ENCODE measurements around the gene DISC1.
A peak's percentile ranks its signal among the peaks of the same experiment; 100 is the strongest.

The DISC1 gene

GRCh38 chr1:231918239-231919015 is 291.8 kb downstream of the DISC1 start:
- H3K36me3 Mint-ChIP-seq (ENCODE audit: insufficient read depth) = peaks cover 1% of the 10 kb centered on the region
- no peaks in the 10 kb centered on the region for H3K9me3 Mint-ChIP-seq
- H3K4me1 Mint-ChIP-seq = peaks cover 61% of the 10 kb centered on the region
- DNase-seq (ENCODE audit: low spot score in 2 of 2) (no peak), ATAC-seq (replicated peaks; ENCODE audit: extremely low read depth, poor library complexity, severe bottlenecking) (peak; percentile 64)
- peak overlapping the region; percentile 60 for H3K4me3 Mint-ChIP-seq
- H3K27me3 Mint-ChIP-seq = peaks cover 3% of the 10 kb centered on the region
- peak overlapping the region; percentile 82 for H3K27ac Mint-ChIP-seq (ENCODE audit: low read depth)

GRCh38 chr1:231919239-231919885 is 292.8 kb downstream of the DISC1 start:
- peaks cover 1% of the 10 kb centered on the region for H3K36me3 Mint-ChIP-seq (ENCODE audit: insufficient read depth)
- ATAC-seq (replicated peaks; ENCODE audit: extremely low read depth, poor library complexity, severe bottlenecking) (no peak), DNase-seq (ENCODE audit: low spot score in 2 of 2) (no peak)
- no peaks in the 10 kb centered on the region for H3K9me3 Mint-ChIP-seq
- H3K27ac Mint-ChIP-seq (ENCODE audit: low read depth) = peak overlapping the region; percentile 82
- peaks cover 56% of the 10 kb centered on the region for H3K4me1 Mint-ChIP-seq
- H3K27me3 Mint-ChIP-seq = no peaks in the 10 kb centered on the region
- peak overlapping the region; percentile 60 for H3K4me3 Mint-ChIP-seq

DNA sequence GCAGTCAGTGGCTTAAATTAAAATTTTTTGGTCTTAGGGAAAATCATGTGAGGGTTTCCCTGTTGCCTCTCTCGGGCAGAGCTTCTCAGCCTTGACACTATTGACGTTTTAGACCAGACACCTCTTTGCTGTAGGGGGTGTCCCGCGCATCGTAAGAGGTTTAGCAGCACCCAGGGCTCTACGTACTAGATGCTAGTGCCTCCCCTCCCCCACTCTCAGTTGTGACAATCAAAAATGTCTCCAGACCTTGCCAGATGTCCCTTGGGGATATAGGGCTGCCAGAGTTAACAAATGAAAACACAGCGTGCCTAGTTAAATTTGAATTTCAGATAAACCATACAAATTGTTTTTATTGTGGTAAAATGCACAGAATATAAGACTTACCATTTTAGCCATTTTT is 293.3 kb downstream of the DISC1 start:
- peaks cover 52% of the 10 kb centered on the region for H3K4me1 Mint-ChIP-seq
- peaks cover 1% of the 10 kb centered on the region for H3K36me3 Mint-ChIP-seq (ENCODE audit: insufficient read depth)
- ATAC-seq (replicated peaks; ENCODE audit: extremely low read depth, poor library complexity, severe bottlenecking) = peak; percentile 68
- H3K9me3 Mint-ChIP-seq = no peaks in the 10 kb centered on the region
- H3K27me3 Mint-ChIP-seq = no peaks in the 10 kb centered on the region
- H3K4me3 Mint-ChIP-seq = peak overlapping the region; percentile 60
- peak in 1 of 2 donors; percentile 36 for DNase-seq (ENCODE audit: low spot score in 2 of 2)
- H3K27ac Mint-ChIP-seq (ENCODE audit: low read depth) = peak overlapping the region; percentile 82

DNA sequence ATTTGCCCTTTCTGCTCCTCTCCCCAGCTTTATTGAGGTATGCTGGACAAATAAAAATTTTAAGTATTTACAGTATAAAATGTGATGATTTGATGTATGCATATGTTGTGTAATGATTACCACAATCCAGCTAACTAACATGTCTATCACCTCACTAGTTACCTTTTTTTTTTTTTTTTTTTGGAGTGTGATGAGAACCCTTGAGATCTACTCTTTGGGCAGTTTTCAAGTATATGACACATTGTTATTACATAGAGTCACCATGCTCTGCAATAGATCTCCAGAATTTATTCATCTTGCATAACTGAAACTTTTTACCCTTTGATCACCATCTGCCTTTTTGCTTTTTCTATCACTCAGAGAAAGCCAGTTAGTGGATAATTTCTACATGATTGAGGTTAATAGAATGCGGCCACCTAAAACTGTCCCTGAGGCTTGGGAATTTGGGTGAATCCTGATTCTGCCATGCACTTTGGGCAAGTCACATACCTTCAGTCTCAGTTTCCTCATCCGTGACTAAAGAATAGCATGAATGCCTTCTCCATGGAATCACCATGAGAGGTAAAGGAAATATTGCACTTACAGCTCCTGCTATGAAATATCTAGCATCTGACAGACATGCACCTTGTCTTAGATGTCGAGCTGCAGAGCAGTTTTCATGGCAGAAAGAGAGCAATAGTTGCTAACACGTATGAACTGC is 295.2 kb downstream of the DISC1 start:
- Mint-ChIP-seq H3K27ac (ENCODE audit: low read depth) (peak overlapping the region; percentile 82), H3K9me3 (no peaks in the 10 kb centered on the region), H3K4me3 (no peak overlapping the region), H3K36me3 (ENCODE audit: insufficient read depth) (peaks cover 1% of the 10 kb centered on the region), H3K4me1 (peaks cover 41% of the 10 kb centered on the region), H3K27me3 (no peaks in the 10 kb centered on the region)
- ATAC-seq (replicated peaks; ENCODE audit: extremely low read depth, poor library complexity, severe bottlenecking) (no peak), DNase-seq (ENCODE audit: low spot score in 2 of 2) (no peak)

- no peak overlapping the region for H3K27ac Mint-ChIP-seq (ENCODE audit: low read depth)
Observed at GRCh38 chr1:231923491-231924041, 297.0 kb downstream of the DISC1 start.

DNA sequence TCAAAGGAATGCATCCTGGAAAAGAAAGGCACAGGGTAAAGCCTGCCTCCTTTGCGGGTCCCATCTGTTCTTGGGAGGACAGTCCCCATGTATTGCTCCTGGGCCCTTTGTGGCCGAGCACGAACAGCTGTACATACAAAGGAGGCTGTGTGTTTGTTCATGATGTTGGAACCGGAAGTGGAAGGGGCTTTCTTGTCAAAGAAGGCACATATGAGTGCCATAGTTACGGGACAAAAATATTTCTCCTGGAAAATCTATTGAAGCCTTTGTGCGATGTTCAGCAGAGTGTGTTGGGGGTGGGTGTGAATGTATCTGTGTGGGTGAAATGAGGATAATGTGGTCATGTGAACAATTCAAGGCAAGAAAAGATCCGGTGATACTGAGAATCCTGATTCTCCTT is 297.6 kb downstream of the DISC1 start:
- Mint-ChIP-seq H3K4me1 (peaks cover 20% of the 10 kb centered on the region), H3K36me3 (ENCODE audit: insufficient read depth) (peaks cover 2% of the 10 kb centered on the region), H3K4me3 (no peak overlapping the region), H3K9me3 (no peaks in the 10 kb centered on the region), H3K27me3 (no peaks in the 10 kb centered on the region), H3K27ac (ENCODE audit: low read depth) (no peak overlapping the region)
- ATAC-seq (replicated peaks; ENCODE audit: extremely low read depth, poor library complexity, severe bottlenecking) (no peak), DNase-seq (ENCODE audit: low spot score in 2 of 2) (no peak)

More at GRCh38 chr1:231923491-231924041, 297.0 kb downstream of the DISC1 start:
- no peak for DNase-seq (ENCODE audit: low spot score in 2 of 2)
- Mint-ChIP-seq H3K27me3 (no peaks in the 10 kb centered on the region), H3K4me1 (peaks cover 25% of the 10 kb centered on the region), H3K4me3 (no peak overlapping the region), H3K9me3 (no peaks in the 10 kb centered on the region), H3K36me3 (ENCODE audit: insufficient read depth) (no peaks in the 10 kb centered on the region)
- ATAC-seq (replicated peaks; ENCODE audit: extremely low read depth, poor library complexity, severe bottlenecking) = no peak

DNA sequence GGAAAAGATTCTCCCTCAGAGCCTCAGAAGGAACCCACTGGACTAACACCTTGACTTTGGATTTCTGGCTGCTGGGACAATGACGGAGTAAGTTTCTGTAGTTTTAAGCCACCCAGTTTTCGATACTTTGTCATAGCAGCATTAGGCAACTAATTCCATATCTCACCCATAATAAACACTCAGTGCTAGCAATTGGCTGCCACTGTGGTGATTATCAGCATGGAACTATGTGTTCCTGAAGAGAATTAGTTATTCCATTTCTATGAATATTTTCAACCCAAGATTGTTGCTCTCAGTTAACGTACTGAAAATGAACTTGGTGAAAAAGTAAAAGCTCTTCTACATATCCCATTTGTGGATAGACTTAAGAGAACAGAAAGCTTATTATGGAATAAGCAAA is 299.3 kb downstream of the DISC1 start:
- Mint-ChIP-seq H3K4me3 (no peak overlapping the region), H3K9me3 (no peaks in the 10 kb centered on the region), H3K27me3 (no peaks in the 10 kb centered on the region), H3K27ac (ENCODE audit: low read depth) (no peak overlapping the region), H3K4me1 (peaks cover 21% of the 10 kb centered on the region), H3K36me3 (ENCODE audit: insufficient read depth) (peaks cover 2% of the 10 kb centered on the region)
- no peak for DNase-seq (ENCODE audit: low spot score in 2 of 2)
- no peak for ATAC-seq (replicated peaks; ENCODE audit: extremely low read depth, poor library complexity, severe bottlenecking)

DNA sequence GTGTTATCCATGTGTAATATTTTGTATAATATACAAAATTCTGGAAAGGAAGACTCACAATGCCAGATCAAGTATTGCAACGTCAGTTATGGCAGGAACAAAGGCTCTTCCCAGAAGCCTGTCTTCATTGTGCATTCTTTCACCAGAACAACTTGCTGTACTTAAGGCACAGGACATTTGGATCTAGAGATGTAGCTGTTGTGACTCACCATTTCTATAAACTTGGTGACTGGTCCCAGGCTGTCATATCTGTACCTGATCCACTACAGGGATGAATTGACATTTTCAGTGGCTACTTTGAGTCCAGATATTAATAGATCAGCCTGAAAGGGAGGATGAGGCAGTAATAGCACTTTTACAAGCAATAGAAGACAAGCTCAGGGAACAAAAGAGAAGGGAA is 299.8 kb downstream of the DISC1 start:
- H3K4me1 Mint-ChIP-seq = peaks cover 21% of the 10 kb centered on the region
- H3K27me3 Mint-ChIP-seq = no peaks in the 10 kb centered on the region
- H3K27ac Mint-ChIP-seq (ENCODE audit: low read depth) = no peak overlapping the region
- H3K36me3 Mint-ChIP-seq (ENCODE audit: insufficient read depth) = peaks cover 2% of the 10 kb centered on the region
- ATAC-seq (replicated peaks; ENCODE audit: extremely low read depth, poor library complexity, severe bottlenecking) = no peak
- no peaks in the 10 kb centered on the region for H3K9me3 Mint-ChIP-seq
- DNase-seq (ENCODE audit: low spot score in 2 of 2) = no peak
- no peak overlapping the region for H3K4me3 Mint-ChIP-seq

GRCh38 chr1:231926933-231927332 is 300.3 kb downstream of the DISC1 start:
- Mint-ChIP-seq H3K27me3 (no peaks in the 10 kb centered on the region), H3K9me3 (no peaks in the 10 kb centered on the region), H3K4me3 (no peak overlapping the region), H3K27ac (ENCODE audit: low read depth) (no peak overlapping the region), H3K4me1 (peaks cover 20% of the 10 kb centered on the region), H3K36me3 (ENCODE audit: insufficient read depth) (peaks cover 2% of the 10 kb centered on the region)
- ATAC-seq (replicated peaks; ENCODE audit: extremely low read depth, poor library complexity, severe bottlenecking) = no peak
- no peak for DNase-seq (ENCODE audit: low spot score in 2 of 2)

- ATAC-seq (replicated peaks; ENCODE audit: extremely low read depth, poor library complexity, severe bottlenecking) (no peak), DNase-seq (ENCODE audit: low spot score in 2 of 2) (no peak)
- Mint-ChIP-seq H3K4me1 (peaks cover 16% of the 10 kb centered on the region), H3K9me3 (no peaks in the 10 kb centered on the region), H3K36me3 (ENCODE audit: insufficient read depth) (peaks cover 2% of the 10 kb centered on the region), H3K4me3 (no peak overlapping the region), H3K27me3 (no peaks in the 10 kb centered on the region), H3K27ac (ENCODE audit: low read depth) (no peak overlapping the region)
Observed at GRCh38 chr1:231927431-231927830, 300.8 kb downstream of the DISC1 start.

DNA sequence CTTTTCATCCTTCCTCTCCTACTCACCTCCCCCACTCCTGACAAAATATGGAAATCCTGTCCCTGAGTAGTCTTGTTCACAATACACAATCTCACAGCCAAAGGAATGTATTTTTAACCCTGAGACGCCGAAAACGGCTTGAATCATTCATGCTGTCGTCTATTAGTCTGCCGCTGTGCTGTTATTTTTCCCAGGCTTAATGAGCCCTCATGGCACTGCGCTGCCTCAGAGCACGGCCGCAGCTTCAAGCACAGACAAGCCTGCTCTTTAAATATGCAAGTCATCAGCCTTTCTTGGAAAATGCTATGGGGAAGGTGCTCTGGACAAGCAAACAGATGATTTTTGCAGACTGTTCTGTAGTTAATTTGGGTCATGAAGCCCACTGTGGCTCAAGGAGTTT is 302.7 kb downstream of the DISC1 start:
- Mint-ChIP-seq H3K27me3 (no peaks in the 10 kb centered on the region), H3K27ac (ENCODE audit: low read depth) (no peak overlapping the region), H3K36me3 (ENCODE audit: insufficient read depth) (peaks cover 2% of the 10 kb centered on the region), H3K9me3 (no peaks in the 10 kb centered on the region), H3K4me1 (peaks cover 16% of the 10 kb centered on the region), H3K4me3 (peak overlapping the region; percentile 15)
- DNase-seq (ENCODE audit: low spot score in 2 of 2) (no peak), ATAC-seq (replicated peaks; ENCODE audit: extremely low read depth, poor library complexity, severe bottlenecking) (no peak)

DNA sequence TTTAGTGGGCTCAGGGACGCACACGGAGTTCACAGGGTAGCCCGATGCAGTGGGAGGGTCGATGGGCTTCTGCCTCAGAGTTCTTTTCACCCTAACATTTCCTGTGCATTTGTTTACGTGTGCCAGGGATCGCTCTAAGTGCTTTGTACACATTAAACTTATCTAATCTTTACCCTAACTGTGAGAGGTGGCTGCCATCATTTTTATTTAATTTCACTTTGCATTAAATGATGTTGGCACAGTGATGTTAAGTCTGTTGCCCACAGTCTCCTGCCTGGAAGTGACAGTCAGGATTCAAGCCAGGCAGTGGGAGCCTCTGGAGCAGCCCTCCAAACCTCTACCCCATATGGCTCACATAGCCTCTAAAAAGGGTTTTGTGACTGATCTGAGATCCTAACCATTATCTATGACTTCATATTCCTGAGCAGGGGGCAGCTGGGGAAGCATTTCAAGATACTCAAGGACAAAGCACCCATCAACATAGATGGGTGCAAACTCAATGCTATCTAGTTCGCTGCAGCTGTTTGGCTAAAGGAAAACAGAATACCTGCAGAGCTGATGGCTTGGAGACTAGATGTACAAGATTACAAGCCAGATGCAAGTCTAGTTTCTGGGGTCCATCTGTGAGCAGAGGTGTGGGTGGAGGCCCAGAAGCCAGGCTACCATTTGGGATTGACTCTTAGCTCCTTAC is 303.8 kb downstream of the DISC1 start:
- Mint-ChIP-seq H3K27me3 (peaks cover 9% of the 10 kb centered on the region), H3K9me3 (no peaks in the 10 kb centered on the region), H3K36me3 (ENCODE audit: insufficient read depth) (peaks cover 2% of the 10 kb centered on the region), H3K27ac (ENCODE audit: low read depth) (no peak overlapping the region), H3K4me3 (peak overlapping the region; percentile 15), H3K4me1 (peaks cover 16% of the 10 kb centered on the region)
- no peak for DNase-seq (ENCODE audit: low spot score in 2 of 2)
- no peak for ATAC-seq (replicated peaks; ENCODE audit: extremely low read depth, poor library complexity, severe bottlenecking)

Data from central memory CD8-positive, alpha-beta T cell (primary cell).